ENCODE measurements around the gene CACNA1G.

Gene CACNA1G

GRCh38 chr17:50635732-50635981, 75.1 kb downstream of the CACNA1G start:
- no peak for DNase-seq

- no peak for DNase-seq
Observed at GRCh38 chr17:50635982-50636803, 75.7 kb downstream of the CACNA1G start.

DNA sequence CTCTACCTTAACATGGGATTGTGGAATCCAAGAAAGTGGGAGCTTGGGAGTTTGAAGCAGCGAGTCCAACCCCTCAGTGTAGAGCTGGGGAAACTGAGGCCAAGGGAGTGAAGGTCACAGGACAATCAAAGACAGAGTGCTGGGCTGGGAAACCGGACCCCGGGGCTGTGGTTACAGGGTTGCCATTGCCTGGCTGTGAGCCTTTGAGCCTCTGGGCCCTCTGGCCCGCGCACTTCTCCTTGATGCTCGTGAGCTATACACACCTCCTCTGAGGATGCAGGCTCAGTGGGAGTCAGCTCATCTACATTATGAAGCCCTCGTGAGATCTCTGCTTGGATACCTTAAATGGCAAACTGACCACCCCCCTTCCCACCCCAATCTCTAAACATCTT, 76.3 kb downstream of the CACNA1G start:
- DNase-seq, result no peak

GRCh38 chr17:50637829-50638605, 77.5 kb downstream of the CACNA1G start:
- no peak for DNase-seq

DNA sequence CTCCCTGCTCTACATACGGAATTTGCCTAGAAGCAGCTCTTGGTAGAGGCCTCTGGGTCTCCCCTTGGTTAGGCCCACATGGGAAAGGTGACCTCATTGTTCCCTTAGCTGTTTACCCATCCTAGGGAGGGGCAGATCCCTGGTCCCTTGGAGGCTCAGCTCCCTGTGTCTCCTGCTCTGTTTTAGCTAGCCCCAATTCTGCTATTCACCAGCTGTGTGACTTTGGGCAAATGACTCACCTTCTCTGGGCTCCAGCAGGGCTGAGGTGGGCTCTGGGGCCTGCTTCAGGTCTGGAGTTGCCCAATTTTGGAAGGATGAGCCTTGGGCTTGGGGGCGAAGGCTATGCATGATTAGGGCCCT, 78.1 kb downstream of the CACNA1G start:
- DNase-seq, result no peak

DNA sequence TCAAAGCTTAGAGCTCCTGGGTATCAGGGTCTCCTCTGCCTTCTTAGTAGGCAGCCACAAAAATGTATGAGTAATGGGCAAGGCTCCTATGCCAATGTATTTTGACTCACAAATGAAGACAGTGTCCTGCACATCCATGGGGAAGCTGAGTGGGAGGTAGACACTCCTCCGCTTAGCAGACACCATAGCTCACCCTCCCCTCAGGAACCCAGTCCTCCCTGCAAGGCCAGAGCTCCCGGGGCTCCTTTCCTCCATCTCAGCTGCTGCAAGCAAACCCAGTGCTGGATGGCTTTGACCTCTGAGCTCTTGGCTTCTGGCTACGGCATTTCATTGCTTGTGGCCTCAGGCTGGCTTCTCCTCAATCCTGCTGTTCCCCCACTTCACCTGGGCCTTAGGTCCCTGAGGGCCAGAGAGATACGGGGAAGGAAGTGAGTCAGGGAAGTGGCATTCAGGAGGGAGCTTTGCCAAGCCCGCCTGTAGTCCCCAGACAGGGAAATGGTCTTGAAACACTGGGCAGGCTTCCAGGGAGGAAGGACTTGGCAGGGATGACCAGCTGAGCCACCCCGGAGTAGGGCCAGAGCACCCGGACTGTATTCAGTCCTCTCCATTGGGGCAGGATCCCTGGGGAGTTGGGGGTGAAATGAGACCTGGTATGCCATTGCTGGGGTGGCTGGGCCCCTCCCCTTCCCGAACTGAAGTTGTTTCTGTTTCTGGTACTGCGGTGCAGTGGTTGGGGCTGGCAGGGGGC, 78.6 kb downstream of the CACNA1G start:
- DNase-seq, result no peak

GRCh38 chr17:50640686-50641351, 80.3 kb downstream of the CACNA1G start:
- no peak for DNase-seq

GRCh38 chr17:50641357-50641756, 80.8 kb downstream of the CACNA1G start:
- no peak for DNase-seq

DNA sequence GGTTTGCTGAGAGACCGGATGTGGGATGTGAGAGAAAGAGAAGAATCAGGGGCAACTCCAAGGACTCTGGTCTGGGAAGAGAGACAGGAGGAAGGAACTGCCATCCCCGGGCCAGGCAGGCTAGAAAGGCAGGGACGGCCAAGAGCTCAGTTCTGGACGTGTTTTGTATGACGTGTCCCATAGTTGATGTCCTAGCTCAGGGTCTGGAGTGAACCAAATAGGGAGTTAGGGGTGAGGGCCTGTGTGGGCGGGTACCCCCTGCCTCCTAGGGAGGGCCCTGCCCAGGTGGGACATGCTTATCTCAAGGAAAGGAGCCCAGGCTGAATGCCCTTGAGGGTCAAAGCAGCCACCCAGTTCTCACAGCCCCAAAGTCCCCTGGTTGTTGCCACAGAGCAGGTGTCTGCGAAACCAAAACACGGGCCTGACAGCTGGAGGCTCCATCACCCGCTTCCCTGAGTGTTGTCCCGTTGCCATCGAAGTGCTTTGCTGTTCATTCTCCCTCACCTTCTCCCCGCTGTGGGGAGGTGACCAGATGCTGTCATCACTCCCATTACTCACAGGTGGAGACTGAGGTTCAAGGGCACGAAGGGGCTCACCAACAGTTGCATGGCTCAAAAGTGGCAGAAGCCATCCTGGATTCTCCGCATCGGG, 81.7 kb downstream of the CACNA1G start:
- no peak for DNase-seq

DNA sequence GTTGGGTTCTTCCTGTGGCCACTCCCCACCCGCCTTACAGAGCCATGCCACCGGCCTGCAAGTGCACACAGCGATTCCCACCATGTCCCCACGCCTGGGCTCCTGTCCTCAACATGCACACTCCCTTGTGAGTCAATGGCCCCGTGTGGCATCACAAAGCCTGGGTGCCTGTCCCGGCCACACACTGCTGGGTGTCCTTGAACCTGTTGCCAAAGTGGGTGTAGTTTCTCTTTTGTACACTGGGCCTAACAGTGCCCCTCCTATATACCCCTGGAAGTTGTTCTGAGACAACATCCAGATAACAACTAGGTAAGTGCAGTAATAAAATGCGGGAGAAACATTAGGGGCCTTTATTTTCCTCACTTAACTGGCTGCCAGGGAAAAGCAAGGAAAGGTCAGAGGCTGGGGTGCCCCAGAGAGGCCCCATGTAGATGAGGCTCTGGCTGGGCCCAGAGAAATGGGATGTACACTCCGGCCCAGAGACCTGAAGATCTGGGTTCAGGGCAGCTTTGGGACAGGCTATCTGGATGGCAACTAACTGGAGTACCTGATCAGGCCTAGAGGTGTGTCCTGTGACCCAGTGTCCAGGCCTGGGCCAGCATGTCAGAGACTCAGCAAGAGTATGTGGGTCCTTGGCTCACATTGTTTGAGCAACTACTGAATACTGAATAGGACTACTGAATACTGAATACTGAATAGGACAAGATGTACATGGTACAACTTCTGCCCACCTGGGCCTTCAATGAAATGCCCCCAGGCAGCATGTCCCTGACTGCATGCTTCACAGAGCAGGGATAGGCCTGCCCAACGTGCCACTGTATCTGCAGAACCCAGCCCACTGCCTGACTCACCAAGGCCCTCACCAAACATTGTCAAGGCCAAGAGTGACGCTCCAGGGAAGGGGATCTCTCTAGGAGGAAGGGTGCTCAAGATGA, 82.5 kb downstream of the CACNA1G start:
- no peak for DNase-seq

- no peak for DNase-seq
Observed at GRCh38 chr17:50645748-50646682, 85.5 kb downstream of the CACNA1G start.

DNA sequence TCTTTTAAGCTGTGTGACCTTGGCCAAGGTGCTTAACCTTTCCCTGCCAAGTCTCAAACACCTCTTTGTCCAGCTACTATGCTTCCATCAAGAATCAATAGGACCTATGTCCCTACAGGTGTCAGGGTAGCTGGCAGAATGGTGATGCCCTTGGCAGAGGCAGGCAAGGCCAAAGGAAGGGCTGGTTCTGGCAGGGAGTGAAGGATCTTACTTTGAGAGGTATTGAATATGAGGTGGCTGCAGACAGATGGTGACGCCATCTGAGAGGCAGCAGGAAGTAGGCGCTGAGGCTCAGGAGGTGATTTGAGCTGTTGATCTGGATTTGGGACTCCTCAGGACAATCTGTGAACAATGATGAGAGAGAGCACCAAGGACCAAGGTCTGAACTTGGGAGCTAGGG, 86.7 kb downstream of the CACNA1G start:
- no peak for DNase-seq

- no peak for DNase-seq
Observed at GRCh38 chr17:50649042-50649908, 88.8 kb downstream of the CACNA1G start.

DNA sequence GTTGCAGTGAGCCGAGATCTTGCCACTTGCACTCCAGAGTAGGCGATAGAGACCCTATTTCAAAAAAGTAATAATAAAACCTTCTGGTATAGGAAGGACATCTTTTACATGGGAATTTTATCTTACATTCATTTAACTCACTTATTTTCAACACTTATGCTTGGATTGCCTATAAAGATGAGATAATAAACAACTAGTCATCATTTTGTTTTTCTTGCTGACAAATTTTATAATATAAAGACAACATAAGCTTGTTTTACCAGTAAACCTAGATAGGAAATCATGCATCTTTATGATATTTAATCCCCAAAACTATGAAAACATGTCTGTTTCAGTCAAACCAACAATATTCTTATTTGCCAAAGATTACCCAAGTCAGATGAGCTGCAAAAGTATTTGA, 91.1 kb downstream of the CACNA1G start:
- no peak for DNase-seq

GRCh38 chr17:50653738-50654137, 93.2 kb downstream of the CACNA1G start:
- DNase-seq, result no peak

DNA sequence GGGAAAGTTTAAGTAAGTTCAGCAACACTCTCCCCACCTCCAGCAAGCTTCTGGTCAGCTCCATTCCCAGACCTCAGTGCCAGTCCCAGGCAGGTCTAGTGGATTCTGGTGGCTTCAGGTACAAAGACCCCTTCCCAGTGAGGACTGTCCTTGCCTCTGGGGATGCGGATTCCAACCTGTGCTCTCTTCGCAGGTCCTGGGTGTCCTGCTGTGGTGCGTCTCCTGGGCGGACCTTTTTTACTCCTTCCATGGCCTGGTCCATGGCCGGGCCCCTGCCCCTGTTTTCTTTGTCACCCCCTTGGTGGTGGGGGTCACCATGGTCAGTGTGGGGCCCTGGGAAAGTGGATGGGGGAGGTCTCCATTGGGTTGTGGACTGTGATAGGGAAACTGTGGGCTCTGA, 96.0 kb downstream of the CACNA1G start:
- no peak for DNase-seq

GRCh38 chr17:50657054-50657453, 96.5 kb downstream of the CACNA1G start:
- no peak for DNase-seq

DNA sequence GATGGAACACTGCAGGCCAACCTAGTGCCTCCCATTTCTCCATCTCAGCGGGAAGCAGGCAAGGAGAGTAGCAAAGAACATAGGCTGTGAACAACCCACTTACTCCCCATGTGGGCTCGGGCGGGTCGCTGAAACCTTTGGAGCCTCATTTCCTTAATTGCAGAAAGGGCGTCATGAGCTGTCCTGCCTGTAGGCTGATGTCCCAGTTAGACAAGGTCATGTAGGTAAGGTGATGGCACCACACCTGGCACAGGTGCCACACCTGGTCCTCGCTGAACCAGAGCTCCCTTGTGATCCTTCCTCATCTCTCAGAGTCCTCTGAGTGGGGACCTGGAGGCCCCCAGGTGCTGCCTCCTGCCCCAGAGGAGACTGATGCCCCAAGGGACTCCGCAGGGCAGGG, 97.1 kb downstream of the CACNA1G start:
- no peak for DNase-seq

- no peak for DNase-seq
Observed at GRCh38 chr17:50658616-50659015, 98.1 kb downstream of the CACNA1G start.

DNA sequence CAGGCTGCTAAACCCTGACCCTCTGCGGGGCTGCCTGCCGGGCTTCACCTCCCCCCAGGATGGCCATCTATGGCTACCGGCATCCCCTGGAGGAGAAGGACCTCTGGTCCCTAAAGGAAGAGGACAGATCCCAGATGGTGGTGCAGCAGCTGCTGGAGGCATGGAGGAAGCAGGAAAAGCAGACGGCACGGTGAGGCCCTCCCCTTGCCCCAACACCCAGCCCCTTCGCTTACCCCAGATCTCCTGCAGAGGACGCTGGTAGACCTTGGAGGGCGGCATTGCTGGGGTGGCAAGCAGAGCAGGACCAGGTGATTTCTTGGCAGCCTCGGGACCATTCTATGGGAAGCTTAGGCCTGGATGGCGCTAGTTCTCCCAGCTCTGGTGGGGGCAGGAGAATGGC, 98.7 kb downstream of the CACNA1G start:
- no peak for DNase-seq

Measured in activated CD8-positive, alpha-beta memory T cell treated with anti-CD3 and anti-CD28 coated beads, Interleukin-2, amount 50 U/mL, for 48 hours (primary cell).